HEK293T (cell line): ENCODE results near the gene MPV17L.

Source experiments
- CTCF ChIA-PET: fragments of 350-600 bp; formaldehyde crosslinking; extraction: SDS; loops from one replicate; lab custom pipeline; 2021; ENCODE audit warnings: antibody characterized with exemption, inconsistent platforms; lab: Yijun Ruan, JAX
- POLR2A ChIA-PET: fragments of 350-600 bp; formaldehyde crosslinking; extraction: SDS; loops from one replicate; lab custom pipeline; 2020; ENCODE audit warnings: antibody characterized with exemption, inconsistent platforms; lab: Yijun Ruan, JAX
- DNase-seq: peaks from one replicate; pipeline ENCODE4 v3.0.0; 2012; ENCODE audit warnings: mixed read lengths; ENCODE audit errors: extremely low spot score
- ARNT ChIP-seq: fragments of 450-650 bp; IDR thresholded peaks from 2 replicates; pipeline ENCODE4 v1.6.1; 2017; ENCODE audit warnings: mild to moderate bottlenecking
- CTBP1 ChIP-seq: fragments of 450-650 bp; IDR thresholded peaks from 2 replicates; pipeline ENCODE4 v1.6.1; 2016; ENCODE audit warnings: borderline replicate concordance
- FOXK2 ChIP-seq: fragments of 450-650 bp; IDR thresholded peaks from 2 replicates; pipeline ENCODE4 v1.6.1; 2016; ENCODE audit warnings: mild to moderate bottlenecking
- FOXM1 ChIP-seq: fragments of 450-650 bp; IDR thresholded peaks from 2 replicates; pipeline ENCODE4 v1.6.1; 2017; ENCODE audit warnings: mild to moderate bottlenecking, borderline replicate concordance
- HDGF ChIP-seq: fragments of 450-650 bp; IDR thresholded peaks from 2 replicates; pipeline ENCODE4 v1.6.1; 2017; ENCODE audit warnings: antibody characterized with exemption, borderline replicate concordance
- TARDBP ChIP-seq: fragments of 450-650 bp; IDR thresholded peaks from 2 replicates; pipeline ENCODE4 v1.6.1; 2016
- ZNF384 ChIP-seq: fragments of 450-650 bp; IDR thresholded peaks from 2 replicates; pipeline ENCODE4 v1.6.1; 2016
- TF ChIP-seq, protein P1 (sequence below): fragments of 450-650 bp; IDR thresholded peaks from 2 replicates; pipeline ENCODE4 v1.6.1; 2016

MPV17L gene

GRCh38 chr16:15461376-15461775 is 65.8 kb downstream of the MPV17L start:
- ChIA-PET CTCF (no interaction called here), POLR2A (no interaction called here)
- no peak for DNase-seq
- TF ChIP-seq HDGF (no peak), ZNF384 (no peak), FOXM1 (no peak), TARDBP (no peak), ARNT (no peak), CTBP1 (no peak), FOXK2 (no peak)
- TF ChIP-seq, protein P1, sequence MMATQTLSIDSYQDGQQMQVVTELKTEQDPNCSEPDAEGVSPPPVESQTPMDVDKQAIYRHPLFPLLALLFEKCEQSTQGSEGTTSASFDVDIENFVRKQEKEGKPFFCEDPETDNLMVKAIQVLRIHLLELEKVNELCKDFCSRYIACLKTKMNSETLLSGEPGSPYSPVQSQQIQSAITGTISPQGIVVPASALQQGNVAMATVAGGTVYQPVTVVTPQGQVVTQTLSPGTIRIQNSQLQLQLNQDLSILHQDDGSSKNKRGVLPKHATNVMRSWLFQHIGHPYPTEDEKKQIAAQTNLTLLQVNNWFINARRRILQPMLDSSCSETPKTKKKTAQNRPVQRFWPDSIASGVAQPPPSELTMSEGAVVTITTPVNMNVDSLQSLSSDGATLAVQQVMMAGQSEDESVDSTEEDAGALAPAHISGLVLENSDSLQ = no peak
